KBM-7 (cell line): Measurements from ENCODE around the gene INCENP.
"Not testable (repeated sequence)": the region's sequence is repeated elsewhere in the genome, so short reads cannot be mapped to it uniquely, and the experiment has no call there.

Source experiments
- DNase-seq: peaks from one replicate; pipeline ENCODE4 v3.0.0-alpha.2; 2015
- in situ Hi-C: fragments of 300-500 bp; cut with MboI; formaldehyde crosslinking; loops from 2 replicates; pipeline ENCODE4 v1.14.3; 2020; ENCODE audit warnings: low sequenced_read_pairs, low pct_unique_long_range_greater_than_20kb, mixed read lengths

The INCENP gene

DNA sequence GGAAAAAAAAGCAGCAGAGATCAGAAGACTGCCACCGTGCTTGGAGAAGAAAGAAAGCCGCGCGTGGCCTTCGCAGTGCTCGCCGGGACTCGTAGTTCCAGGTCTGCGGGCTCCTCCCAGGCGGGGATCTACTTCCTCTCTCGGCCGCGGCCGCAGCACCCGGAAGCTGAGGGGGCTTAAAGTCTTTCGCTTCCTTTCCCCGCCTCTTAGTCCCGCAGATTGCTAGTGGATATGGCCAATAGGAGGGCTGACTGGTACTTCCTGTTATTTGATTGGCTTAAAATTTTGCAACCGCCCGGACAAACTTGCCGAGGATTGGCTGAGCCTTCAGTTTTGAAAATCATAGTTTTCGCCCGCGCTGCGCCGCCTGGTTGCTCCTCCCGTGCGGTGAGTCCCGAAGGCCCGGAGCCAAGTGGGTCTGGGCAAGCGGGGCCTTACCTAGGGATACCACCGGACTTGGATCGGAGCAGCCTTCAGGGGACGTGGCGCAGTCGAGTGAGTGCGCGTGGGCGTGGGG lies at the start of gene INCENP:
Gene INCENP (plus strand): TSS at position 343 of the 517 bp plus-strand sequence. CDS start 4,151 bp downstream, outside the sequence.
- in situ Hi-C loops = no loop called here
- DNase-seq = peak; percentile 99

DNA sequence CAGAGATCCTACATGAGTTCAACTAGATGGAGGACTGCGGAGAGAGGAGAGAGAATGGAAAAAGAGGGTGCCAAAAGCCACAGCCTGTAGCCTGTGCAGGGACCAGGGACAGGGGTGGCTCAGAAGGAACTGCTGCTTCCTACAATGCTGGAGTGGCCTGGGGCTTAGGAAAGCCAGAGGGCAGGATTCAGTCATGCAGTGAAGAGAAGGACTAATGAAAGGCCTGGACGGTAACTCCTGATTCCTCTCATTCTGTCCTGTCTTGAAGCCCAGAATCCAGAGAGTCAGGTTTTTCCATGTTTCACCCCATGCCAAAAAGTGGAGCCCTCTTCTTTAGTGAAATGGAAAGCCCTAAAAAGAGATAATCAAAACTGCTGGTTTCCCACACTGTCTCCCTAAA lies 48.4 kb upstream of the INCENP start:
- DNase-seq = no peak
- in situ Hi-C loops = no loop called here

DNA sequence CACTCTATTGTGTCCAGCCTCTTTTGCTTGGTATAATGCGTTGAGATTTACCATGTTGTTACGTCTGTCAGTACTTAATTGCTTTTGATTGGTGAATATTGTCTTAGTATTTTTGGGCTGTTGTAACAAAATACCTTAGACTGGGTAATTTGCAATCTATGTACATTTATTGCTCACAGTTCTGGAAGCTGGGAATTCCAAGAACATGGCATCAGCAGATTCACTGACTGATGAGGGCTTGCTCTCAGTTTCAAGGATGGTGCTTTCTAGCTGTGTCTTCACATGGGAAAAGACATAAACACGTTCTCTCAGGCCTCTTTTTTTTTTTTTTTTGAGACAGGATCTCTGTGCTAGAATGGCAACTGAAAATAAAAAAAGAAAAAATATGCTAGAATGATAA lies 46.7 kb upstream of the INCENP start:
- in situ Hi-C loops = no loop called here
- DNase-seq = no peak

DNA sequence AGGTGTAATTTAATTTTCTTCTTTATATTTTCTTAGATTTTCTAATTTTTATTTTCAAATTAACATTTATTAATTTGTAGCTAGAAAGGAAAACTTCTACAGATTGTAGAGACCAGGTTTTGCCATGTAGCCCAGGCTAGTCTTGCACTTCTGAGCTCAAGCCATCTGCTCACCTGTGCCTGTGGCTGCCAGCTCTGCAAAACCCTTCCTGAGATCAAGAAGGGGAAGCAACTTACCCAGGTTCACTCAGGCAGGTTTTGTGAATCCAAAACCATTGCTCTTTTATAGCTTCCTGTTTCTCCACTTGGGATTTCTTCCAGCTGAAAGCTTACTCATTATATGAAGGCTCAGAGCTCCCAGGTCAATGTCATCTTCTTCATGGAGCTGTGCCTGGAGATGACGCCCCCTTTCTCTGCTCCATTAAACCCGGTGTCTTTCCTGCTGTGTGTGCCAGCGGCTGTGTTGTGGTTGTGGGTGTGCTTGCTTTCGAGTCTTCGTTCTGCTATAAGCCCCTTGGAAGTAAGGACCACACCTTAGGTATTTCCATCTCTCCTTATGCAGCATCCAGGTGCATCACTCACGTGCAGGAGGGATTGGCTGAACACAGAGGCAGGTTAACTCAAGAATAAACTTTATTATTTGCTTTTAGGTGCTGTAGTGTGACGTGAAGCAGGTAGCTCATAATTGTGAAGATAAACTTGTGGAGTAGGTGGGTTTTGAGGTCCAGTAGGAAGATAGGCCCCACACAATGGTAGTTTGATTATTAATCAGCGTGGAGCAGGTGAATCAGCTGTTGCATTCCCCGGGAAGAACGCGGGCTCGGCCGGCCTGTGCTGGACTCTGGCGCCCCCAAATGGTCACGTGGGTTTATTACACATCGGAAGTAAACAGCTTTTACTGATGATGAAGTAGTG lies 42.2 kb upstream of the INCENP start:
- DNase-seq = peak; percentile 67
- in situ Hi-C loops = no loop called here

DNA sequence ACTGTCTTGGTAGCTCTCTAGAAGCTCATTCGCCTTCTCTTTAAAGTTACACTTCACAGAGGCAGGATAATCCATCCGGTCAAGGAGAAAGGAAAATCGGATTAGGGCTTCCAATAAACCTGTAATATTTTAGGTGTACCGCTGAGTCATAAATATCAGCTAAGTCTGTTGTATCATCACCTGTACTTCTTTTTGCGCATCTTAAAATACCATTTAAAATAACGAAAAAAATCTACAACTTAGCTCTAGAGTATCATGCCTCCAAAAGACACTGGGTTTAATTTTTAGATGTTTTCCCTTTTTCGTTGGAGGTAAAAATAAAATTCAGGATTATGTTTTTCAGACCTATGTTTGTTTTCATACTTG lies 41.5 kb upstream of the INCENP start:
- DNase-seq = no peak
- in situ Hi-C loops = no loop called here

DNA sequence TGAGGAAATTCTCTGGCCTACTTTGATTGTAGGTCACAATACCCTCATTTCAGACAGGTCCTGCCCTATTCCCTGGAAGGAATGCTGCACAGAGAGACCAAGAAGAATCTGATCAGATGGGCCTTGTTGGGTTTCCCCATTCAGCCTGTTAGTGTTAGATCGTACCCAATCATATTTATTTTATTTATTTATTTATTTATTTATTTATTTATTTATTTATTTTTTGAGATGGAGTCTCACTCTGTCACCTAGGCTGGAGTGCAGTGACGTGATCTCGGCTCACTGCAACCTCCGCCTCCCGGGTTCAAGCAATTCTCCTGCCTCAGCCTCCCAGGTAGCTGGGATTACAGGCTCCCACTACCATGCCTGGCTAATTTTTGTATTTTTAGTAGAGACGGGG lies 39.0 kb upstream of the INCENP start:
- DNase-seq, in situ Hi-C loops: not testable (repeated sequence)

DNA sequence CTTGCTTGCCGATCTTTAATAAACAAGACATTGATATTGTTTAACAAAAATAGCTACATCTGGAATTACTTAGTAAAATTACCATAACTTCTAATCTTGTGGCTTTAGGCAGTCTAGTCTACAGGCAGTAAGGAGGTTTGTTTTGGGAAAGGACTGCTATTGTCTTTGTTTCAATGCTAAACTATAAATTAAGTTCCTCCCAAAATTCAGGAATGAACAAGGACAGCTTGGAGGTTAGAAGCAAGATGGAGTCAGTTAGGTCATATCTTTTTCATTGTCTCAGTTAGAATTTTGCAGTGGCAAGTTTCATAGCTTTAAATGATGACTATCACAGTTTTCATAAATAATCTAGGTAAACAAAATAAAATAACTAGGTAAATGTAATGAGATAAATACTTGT lies 36.1 kb upstream of the INCENP start:
- no peak for DNase-seq
- in situ Hi-C loops = no loop called here

DNA sequence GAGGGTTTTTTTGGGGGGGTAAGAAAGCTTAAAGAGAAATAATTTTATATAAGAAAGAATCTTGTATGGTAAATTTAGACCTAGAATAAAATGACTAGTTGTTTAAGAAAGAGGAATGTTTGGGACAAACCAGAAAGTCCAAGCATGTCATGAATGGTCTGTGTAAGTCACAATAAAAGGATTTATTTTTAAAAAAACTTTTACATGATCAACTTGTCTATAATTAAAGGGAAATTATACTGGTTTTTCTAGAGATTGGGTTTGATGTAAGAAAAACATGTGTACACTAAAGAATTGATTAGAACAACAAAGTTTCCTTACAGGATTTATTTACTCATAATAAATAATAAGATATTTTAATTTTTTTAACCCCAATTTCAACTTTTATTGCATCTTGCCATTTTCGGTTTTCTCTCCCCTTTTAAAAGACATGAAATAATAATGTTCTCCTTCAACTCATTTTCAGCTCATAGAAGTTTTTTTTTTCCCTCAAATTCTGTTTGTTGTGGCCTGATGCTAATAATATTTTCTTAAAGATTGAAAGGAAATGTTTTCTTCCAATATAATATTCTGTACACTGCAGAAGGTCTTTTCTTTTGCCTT lies 35.4 kb upstream of the INCENP start:
- DNase-seq = peak; percentile 19
- in situ Hi-C loops = no loop called here

DNA sequence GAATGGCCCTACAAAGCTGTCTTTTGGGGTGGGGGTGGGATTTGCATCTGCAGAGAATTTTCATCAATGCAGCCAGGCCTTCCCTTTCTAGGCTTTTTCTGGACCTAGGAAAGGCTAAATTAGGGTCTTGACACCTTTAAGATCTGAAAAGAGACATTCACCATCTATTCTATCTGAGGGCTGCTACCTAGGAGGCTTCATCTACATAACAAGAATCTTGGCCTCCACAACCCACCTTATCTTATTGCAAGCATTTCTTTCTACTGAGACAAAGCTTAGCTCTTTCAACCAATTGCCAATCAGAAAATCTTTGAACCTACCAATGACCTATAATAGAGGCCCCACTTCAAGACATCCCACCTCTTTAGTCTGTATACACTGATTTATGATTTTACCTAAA lies 20.7 kb upstream of the INCENP start:
- no peak for DNase-seq
- in situ Hi-C loops = no loop called here

DNA sequence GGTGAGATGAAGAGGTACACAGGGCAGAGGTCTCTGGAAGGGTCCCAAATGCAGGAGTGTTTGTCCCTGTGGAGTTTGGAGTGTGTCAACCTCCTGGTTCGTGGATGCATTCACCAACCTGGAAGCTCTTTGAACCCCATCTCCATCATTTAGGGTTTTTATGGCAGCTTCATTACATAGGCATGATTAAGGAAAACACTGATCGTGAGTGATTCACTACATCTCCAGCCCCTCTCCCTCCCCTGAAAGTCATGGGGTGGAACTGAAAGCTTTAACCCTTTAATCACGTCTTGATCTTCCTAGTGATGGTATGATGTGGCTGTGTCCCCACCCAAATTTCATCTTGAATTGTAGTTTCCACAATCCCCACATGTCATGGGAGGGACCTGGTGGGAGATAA lies 19.8 kb upstream of the INCENP start:
- in situ Hi-C loops = no loop called here
- no peak for DNase-seq

DNA sequence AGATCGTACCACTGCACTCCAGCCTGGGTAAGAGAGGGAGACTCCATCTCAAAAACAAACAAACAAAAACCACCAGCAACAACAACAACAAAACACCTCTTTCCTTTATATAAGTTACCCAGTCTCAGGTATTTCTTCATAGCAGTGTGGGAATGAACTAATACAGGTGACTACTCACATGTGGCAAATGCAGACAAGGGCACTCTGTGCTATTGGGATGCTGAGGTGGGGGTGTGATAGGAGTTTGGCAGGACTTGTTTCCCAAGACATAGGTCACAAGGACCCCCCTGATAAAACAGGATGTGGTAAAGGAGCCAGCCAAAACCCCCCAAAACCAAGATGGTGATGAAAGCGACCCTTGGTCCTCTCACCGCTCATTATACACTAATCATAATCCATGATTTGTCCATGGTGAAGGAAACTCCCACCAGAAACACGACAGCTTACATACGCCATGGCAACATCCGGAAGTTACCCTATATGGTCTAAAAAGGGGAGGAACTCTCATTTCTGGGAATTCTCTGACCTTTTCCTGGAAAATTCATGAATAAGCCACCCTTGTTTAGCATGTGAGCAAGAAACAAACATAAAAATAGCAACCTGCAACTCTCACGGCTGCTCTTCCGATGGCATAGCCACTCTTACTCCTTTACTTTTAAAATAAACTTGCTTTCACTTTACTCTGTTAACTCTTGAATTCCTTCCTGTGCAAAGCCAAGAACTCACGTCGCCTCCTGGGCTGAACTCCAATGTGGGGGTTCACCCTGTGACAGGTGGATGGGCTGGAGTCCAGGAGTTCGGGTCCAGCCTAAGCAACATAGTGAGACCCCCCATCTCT lies 18.8 kb upstream of the INCENP start:
- peak; percentile 68 for DNase-seq

DNA sequence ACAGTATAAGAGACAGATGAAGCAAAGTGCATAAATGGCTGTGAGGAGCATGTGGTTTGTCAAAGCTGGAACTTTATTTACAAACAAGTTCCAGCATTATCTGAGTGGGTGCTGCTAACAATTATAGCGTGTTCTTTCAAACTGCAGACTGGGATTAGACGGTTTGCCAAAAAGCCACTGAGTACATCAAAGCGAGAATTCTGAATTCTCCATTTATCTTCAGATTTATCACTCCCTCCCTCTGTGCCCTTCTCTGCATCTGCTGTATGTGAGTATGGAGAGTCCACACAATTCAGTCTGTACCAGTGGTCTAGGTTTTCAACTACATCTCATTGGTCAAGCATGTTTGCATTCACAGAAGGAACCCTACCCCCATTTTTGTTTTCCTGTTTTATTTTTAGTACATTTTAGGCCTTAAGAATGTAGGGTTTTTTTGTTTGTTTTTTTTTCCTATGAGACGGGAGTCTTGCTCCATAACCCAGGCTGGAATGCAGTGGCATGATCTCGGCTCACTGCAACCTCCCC lies 18.1 kb upstream of the INCENP start:
- no peak for DNase-seq
- in situ Hi-C loops = no loop called here

More for the DNA sequence above, 18.8 kb upstream of the INCENP start:
- in situ Hi-C loops = no loop called here

DNA sequence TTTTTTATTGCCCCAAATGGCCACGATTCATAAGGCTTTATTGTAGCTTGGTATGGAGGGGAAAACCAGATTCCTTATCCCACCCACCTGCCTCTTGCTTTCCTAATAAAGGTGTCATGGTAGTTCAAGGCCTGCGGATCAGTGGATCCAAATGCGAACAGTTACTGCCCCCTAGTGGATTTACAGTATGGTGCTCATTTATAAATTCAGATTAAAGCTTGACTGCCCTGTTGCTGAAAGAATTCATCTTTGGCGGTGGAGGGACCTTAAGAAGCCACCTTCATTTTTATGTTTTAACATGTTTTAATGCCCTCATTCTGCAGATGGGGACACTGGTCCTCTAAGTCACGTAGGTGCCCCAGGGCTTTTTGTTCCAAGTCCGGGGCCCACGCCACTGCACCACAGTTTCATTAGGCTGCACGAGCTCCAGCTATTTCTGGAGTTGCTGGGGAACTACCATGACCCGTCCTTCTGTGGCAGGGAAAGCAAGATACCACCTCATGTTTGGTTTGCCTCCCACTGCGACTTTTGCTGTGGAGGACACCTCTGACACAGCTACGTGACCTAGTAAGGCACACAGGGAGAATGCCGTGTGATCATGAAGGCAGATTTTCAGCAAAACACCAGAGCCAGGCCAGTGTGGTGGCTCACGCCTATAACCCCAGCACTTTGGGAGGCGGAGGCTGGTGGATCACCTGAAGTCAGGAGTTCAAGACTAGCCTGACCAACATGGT lies 15.6 kb upstream of the INCENP start:
- DNase-seq = peak; percentile 69
- in situ Hi-C loops = no loop called here

DNA sequence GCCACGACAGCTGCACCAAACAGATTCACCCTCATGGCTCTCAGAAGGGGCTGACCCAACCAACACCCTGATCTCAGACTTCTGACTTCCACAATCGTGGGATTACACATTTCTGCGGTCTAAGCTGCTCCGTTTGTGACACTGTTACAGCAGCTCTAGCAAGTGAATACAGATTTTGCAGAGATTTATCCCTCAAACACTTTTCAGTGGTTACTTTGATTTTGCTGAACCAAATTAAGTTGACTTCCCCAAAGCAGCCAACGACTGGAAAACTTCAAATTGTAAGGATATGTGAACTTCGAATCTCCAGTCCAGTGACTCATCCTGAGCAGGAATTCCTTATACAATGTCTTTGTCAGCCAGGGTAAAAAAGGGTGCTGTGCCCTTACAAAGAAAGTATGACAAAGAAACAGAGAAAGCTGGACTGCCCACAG lies 14.8 kb upstream of the INCENP start:
- peak; percentile 25 for DNase-seq
- in situ Hi-C loops = no loop called here

DNA sequence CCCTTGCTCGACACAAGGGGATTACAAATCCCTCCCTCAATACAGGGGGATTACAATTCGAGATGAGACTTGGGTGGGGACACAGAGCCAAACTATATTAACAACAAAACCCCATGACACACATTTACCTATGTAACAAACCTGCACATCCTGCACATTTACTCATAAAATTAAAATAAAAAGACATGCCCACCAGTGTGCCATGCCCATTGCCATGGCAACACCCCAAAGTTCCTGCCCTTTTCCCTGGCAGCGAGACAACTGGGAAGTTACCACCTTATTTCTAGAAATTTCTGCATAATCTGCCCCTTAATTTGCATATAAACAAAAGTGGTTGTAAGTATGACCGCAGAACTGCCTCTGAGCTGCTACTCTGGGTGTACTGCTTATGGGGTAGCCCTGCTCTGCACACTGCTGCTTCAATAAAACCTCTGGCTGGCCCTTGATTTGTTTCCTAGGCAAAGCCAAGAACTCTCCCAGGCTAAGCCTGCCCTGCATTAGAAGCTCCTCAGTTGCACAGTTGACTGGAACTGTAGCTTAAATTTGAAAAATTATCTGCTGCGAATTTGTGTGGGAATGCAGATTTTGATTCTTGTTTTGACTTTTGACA lies 8.6 kb upstream of the INCENP start:
- no peak for DNase-seq
- in situ Hi-C loops = no loop called here

DNA sequence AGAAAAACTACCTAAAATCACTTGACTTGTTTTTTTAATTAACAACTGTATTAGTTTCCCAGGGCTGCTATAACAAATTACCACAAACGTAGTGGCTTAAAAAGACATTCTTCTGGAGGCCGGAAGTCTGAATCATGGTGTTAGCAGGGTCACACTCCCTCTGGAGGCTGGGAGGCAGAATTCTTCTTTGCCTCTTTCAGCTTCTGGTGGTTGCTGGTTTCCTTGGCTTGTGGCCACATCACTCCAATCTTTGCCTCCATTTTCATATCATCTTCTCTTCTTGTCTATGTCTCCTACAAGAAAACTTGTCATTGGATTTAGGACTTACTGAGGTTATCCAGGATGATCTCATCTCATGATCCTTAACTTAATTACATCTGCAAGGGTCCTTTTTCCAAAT lies 7.4 kb upstream of the INCENP start:
- in situ Hi-C loops = no loop called here
- DNase-seq = no peak

DNA sequence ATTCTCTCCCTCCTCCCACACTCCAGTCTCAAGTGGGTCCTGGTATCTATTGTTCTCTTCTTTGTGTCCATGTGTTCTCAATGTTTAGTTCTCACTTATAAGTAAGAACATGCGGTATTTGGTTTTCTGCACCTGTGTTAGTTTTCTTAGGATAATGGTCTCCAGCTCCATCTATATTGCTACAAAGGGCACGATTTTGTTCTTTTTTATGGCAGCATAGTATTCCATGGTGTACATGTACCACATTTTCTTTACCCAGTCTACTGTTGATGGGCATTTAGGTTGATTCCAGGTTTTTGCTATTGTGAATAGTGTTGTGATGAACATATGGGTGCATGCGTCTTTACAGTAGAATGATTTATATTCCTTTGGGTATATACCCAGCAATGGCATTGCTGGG lies 4.2 kb upstream of the INCENP start:
- DNase-seq = no peak
- in situ Hi-C loops = no loop called here

DNA sequence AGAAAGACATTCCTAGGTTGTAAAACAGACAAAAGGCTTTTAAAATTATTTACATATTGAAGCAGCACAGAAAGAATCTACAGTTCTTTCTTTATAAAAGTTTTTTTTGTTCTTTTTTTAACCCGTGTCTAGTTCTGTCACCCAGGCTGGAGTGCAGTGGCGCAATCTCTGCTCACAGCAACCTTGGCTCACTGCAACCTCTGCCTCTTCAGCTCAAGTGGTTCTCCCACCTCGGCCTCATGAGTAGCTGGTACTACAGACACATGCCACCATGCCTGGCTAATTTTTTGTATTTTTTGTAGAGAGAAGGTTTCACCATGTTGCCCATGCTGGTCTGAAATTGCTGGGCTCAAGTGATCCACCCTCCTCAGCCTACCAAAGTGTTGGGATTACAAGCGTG lies 3.8 kb upstream of the INCENP start:
- in situ Hi-C loops = no loop called here

More for the DNA sequence above, 3.8 kb upstream of the INCENP start:
- DNase-seq = no peak
